Keratinocyte (primary cell): Measurements from ENCODE around the gene RASGRF2. TPM values are rescaled to one million over a fixed set of nuclear protein-coding genes. Genes with fewer than 3 reads are reported as not detected.

ENCODE experiments used
- DNase-seq: peaks from one replicate; pipeline ENCODE4 v3.0.0-alpha.2; 2011; ENCODE audit warnings: low read depth, missing footprints, low spot score
- FAIRE-seq: peaks from 2 replicates; lab custom pipeline; 2011; peaks lifted over from hg19 to GRCh38; lab: Jason Lieb, UNC
- H2AFZ ChIP-seq: 2 replicates; pipeline ENCODE4 v1.6.0; 2012; ENCODE audit warnings: low read length, control low read depth, inconsistent platforms; ENCODE audit not compliant: control insufficient read depth
- H3K27ac ChIP-seq: 2 replicates; pipeline ENCODE4 v1.5.1; 2011; ENCODE audit warnings: low read length; ENCODE audit not compliant: control insufficient read depth, insufficient read depth
- H3K27me3 ChIP-seq: 3 replicates; pipeline ENCODE4 v1.6.0; 2011; ENCODE audit warnings: low read length; ENCODE audit not compliant: control insufficient read depth, insufficient read depth; ENCODE audit errors: extremely low read depth
- H3K36me3 ChIP-seq, 2 experiments: 2 replicates in 1 of 2; 3 replicates in 1 of 2; pipeline ENCODE4 v1.5.1; 2011; ENCODE audit warnings: low read length in 2 of 2, mild to moderate bottlenecking in 1 of 2; ENCODE audit not compliant: control insufficient read depth in 2 of 2, insufficient read depth in 2 of 2; ENCODE audit errors: extremely low read depth in 1 of 2
- H3K4me1 ChIP-seq: 3 replicates; pipeline ENCODE4 v1.5.1; 2011; ENCODE audit warnings: low read length; ENCODE audit not compliant: control insufficient read depth, insufficient read depth; ENCODE audit errors: extremely low read depth
- H3K4me2 ChIP-seq: 3 replicates; pipeline ENCODE4 v1.6.0; 2011; ENCODE audit warnings: low read depth, low read length; ENCODE audit not compliant: control insufficient read depth, insufficient read depth; ENCODE audit errors: extremely low read depth
- H3K4me3 ChIP-seq, 3 experiments: fragments of 200-600 bp in 1 of 3; sonication (generic) in 1 of 3; 2 replicates in 2 of 3; 3 replicates in 1 of 3; pipeline ENCODE4 v1.5.1; 2011 to 2016; ENCODE audit warnings: low read length in 3 of 3, mild to moderate bottlenecking in 3 of 3, control low read depth in 2 of 3, inconsistent platforms in 1 of 3, low read depth in 1 of 3, mixed read lengths in 1 of 3, mixed run types in 1 of 3, moderate library complexity in 1 of 3; ENCODE audit not compliant: control insufficient read depth in 2 of 3, insufficient read depth in 2 of 3; ENCODE audit errors: extremely low read depth in 1 of 3
- H3K79me2 ChIP-seq: 2 replicates; pipeline ENCODE4 v1.6.0; 2012; ENCODE audit warnings: low read length; ENCODE audit not compliant: control insufficient read depth, insufficient read depth
- H3K9ac ChIP-seq: 3 replicates; pipeline ENCODE4 v1.6.0; 2011; ENCODE audit warnings: low read length; ENCODE audit not compliant: control insufficient read depth, insufficient read depth; ENCODE audit errors: extremely low read depth
- H3K9me1 ChIP-seq: 3 replicates; pipeline ENCODE4 v1.6.0; 2011; ENCODE audit warnings: low read length; ENCODE audit not compliant: control insufficient read depth, insufficient read depth; ENCODE audit errors: extremely low read depth
- H3K9me3 ChIP-seq: 2 replicates; pipeline ENCODE4 v1.5.1; 2012; ENCODE audit warnings: low read depth, low read length; ENCODE audit not compliant: control insufficient read depth
- H4K20me1 ChIP-seq: 3 replicates; pipeline ENCODE4 v1.6.0; 2011; ENCODE audit warnings: low read length; ENCODE audit not compliant: control insufficient read depth, insufficient read depth; ENCODE audit errors: extremely low read depth
- CTCF ChIP-seq, 3 experiments: IDR thresholded peaks in 1 of 3; conservative IDR thresholded peaks in 1 of 3; optimal IDR thresholded peaks in 1 of 3; 2 replicates in 2 of 3; 3 replicates in 1 of 3; pipeline versions ENCODE3 to v1.5.1; 2011; ENCODE audit warnings: low read length in 3 of 3, mild to moderate bottlenecking in 3 of 3, moderate library complexity in 2 of 3, control low read depth in 1 of 3, inconsistent platforms in 1 of 3; ENCODE audit not compliant: insufficient read depth in 2 of 3; ENCODE audit errors: extremely low read depth in 1 of 3
- EZH2 ChIP-seq: IDR thresholded peaks from one replicate; pipeline ENCODE4 v1.6.1; 2012; ENCODE audit warnings: inconsistent platforms, mild to moderate bottlenecking, low read length, moderate library complexity
- dilution Hi-C: fragments of 300-500 bp; cut with MboI; formaldehyde crosslinking; loops from one replicate; pipeline ENCODE4 v1.7.0; 2020; ENCODE audit warnings: low sequenced_read_pairs; ENCODE audit not compliant: extremely low pct_ligation_motif_present
- polyA plus RNA-seq, 5 experiments: library from polyadenylated mRNA; depleted of rRNA in 3 of 5; stranded (reverse) in 3 of 5; stranded (forward) in 1 of 5; unstranded in 1 of 5; fragments of >200 nt; gene quantifications; 1 replicate in 1 of 5; 2 replicates in 3 of 5; 3 replicates in 1 of 5; pipeline versions ENCODE4 v1.2.1 to v1.2.3, GENCODE V29; 2011 to 2012; ENCODE audit warnings: missing spikeins in 2 of 5, low read depth in 1 of 5, low replicate concordance in 1 of 5

The RASGRF2 gene
- polyA plus RNA-seq, 1 donor (not counting 4 experiments of a cell fraction or from before 2014, with no cell fraction given): 0.03 TPM

- no peak overlapping the region for H3K9ac ChIP-seq
- no peaks in the 10 kb centered on the region for H4K20me1 ChIP-seq
- no peak overlapping the region for H3K4me3 ChIP-seq
- FAIRE-seq (no peak), DNase-seq (no peak)
- no peaks in the 10 kb centered on the region for H3K9me1 ChIP-seq
- H3K79me2 ChIP-seq: no peaks in the 10 kb centered on the region
- H3K36me3 ChIP-seq: no peaks in the 10 kb centered on the region
- no peak overlapping the region for H2AFZ ChIP-seq
- dilution Hi-C loops: no loop called here
- H3K4me2 ChIP-seq: no peak overlapping the region
- no peaks in the 10 kb centered on the region for H3K27me3 ChIP-seq
- H3K9me3 ChIP-seq: no peaks in the 10 kb centered on the region
- no peak overlapping the region for H3K27ac ChIP-seq
- H3K4me1 ChIP-seq: no peaks in the 10 kb centered on the region
- TF ChIP-seq CTCF (optimal IDR thresholded peaks at IDR 0.05 in 1 of 3, IDR thresholded peaks at IDR 0.05 in 1 of 3, conservative IDR thresholded peaks at IDR 0.05 in 1 of 3; ENCODE audit: extremely low read depth in 1 of 3, insufficient read depth in 2 of 3, low read length in 3 of 3) (no peak), EZH2 (no peak)
Observed at GRCh38 chr5:81058121-81058520, 98.0 kb downstream of the RASGRF2 start.

GRCh38 chr5:81065492-81065891 lies 105.3 kb downstream of the RASGRF2 start:
- Histone ChIP-seq H3K9ac (no peak overlapping the region), H3K27ac (no peak overlapping the region), H3K36me3 (no peaks in the 10 kb centered on the region), H2AFZ (no peak overlapping the region), H4K20me1 (no peaks in the 10 kb centered on the region), H3K4me1 (no peaks in the 10 kb centered on the region), H3K4me3 (no peak overlapping the region), H3K9me3 (no peaks in the 10 kb centered on the region), H3K4me2 (no peak overlapping the region), H3K9me1 (no peaks in the 10 kb centered on the region), H3K27me3 (no peaks in the 10 kb centered on the region), H3K79me2 (no peaks in the 10 kb centered on the region)
- FAIRE-seq: no peak
- no peak for DNase-seq
- TF ChIP-seq EZH2: no peak
- no peak for TF ChIP-seq CTCF (optimal IDR thresholded peaks at IDR 0.05 in 1 of 3, IDR thresholded peaks at IDR 0.05 in 1 of 3, conservative IDR thresholded peaks at IDR 0.05 in 1 of 3; ENCODE audit: extremely low read depth in 1 of 3, insufficient read depth in 2 of 3, low read length in 3 of 3)
- dilution Hi-C loops: no loop called here
